Suprapubic skin (tissue), 4 donors: ENCODE measurements around the gene SMAD4. TPM values are rescaled to one million over a fixed set of nuclear protein-coding genes. Genes with fewer than 3 reads are reported as not detected.

ENCODE experiments used
- DNase-seq, 2 donors: peaks; one replicate each; pipeline ENCODE4 v3.0.0-alpha.2; 2019; ENCODE audit warnings: low spot score in 2 of 2
- H3K27ac ChIP-seq: fragments of 200-600 bp; sonication (generic); one replicate; pipeline ENCODE4 v1.5.1; 2019
- H3K27me3 ChIP-seq: fragments of 200-600 bp; sonication (generic); one replicate; pipeline ENCODE4 v1.5.1; 2019
- H3K36me3 ChIP-seq: fragments of 200-600 bp; sonication (generic); one replicate; pipeline ENCODE4 v1.5.1; 2019
- H3K4me1 ChIP-seq: fragments of 200-600 bp; sonication (generic); one replicate; pipeline ENCODE4 v1.5.1; 2019
- H3K4me3 ChIP-seq: fragments of 200-600 bp; sonication (generic); one replicate; pipeline ENCODE4 v1.5.1; 2019; ENCODE audit warnings: mild to moderate bottlenecking
- H3K9me3 ChIP-seq: fragments of 200-600 bp; sonication (generic); one replicate; pipeline ENCODE4 v1.5.1; 2019
- EP300 ChIP-seq: sonication (generic); formaldehyde crosslinking; IDR thresholded peaks from one replicate; pipeline ENCODE4 v1.6.1; 2017; ENCODE audit warnings: antibody characterized with exemption
- POLR2A ChIP-seq, 2 donors: fragments of 450-650 bp; IDR thresholded peaks; one replicate each; pipeline ENCODE4 v1.6.1; 2017; ENCODE audit warnings: antibody characterized with exemption in 2 of 2, mild to moderate bottlenecking in 2 of 2, moderate library complexity in 2 of 2
- POLR2AphosphoS5 ChIP-seq, 3 donors: sonication (generic); formaldehyde crosslinking; IDR thresholded peaks; one replicate each; pipeline ENCODE4 v1.6.1; 2017; ENCODE audit warnings: antibody characterized with exemption in 3 of 3
- WGBS: methylation state at CpG from one replicate; pipeline ENCODE4 v1.1.5; 2018; 5-methylcytosine and 5-hydroxymethylcytosine counted together
- total RNA-seq, 4 donors: library from RNA; depleted of rRNA; stranded (reverse); fragments of >200 nt; gene quantifications; one replicate each; pipeline ENCODE4 v1.1.0, GENCODE V29; 2016
- TF ChIP-seq, protein P1 (sequence below), 2 donors: fragments of 200-600 bp in 1 of 2; fragments of 450-650 bp in 1 of 2; sonication (generic) in 1 of 2; IDR thresholded peaks; one replicate each; pipeline ENCODE4 v1.5.1; 2016 to 2019; ENCODE audit warnings: antibody characterized with exemption in 2 of 2, mild to moderate bottlenecking in 1 of 2, moderate library complexity in 1 of 2

Gene SMAD4
- total RNA-seq, 4 donors from 2014 or later: 58.9 to 112 (median 99.7) TPM

DNA sequence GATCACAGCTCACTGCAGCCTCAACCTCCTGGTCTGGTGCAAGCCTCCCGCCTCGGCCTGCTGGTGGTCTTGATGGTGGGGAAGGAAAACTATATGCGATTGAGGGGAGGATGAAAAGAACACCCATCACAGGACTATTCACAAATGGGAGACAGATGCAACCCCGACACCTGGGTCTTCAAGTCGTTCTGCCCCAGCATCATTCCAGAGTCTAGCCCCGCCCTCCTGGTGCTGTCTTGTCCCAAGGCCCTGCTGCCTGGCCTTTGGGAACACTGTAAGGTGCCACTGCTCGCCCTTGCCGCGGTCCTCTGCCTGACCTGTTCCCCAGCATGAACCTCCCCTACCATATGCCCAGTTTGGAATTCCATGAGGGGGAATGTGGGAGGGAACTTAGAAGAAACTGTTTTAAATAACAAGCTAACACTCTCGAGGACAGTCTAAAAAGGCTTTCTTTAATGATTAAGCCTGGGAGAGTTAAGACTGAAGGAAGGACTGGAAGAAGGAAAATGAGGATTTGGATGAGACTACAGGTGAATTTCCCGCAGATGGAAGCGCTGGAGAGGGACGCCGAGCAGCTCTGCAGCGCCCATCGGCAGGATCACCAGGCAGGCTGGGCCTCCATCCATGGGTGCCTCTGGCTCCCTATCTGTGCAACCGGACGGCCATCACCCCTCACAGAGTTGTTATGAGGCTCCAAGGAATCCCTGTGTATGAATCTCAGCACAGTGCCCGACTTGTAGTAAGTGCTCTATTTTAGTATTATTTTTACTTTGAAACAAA lies 92.4 kb downstream of the SMAD4 start:
- H3K27ac ChIP-seq: no peak overlapping the region
- H3K27me3 ChIP-seq: no peaks in the 10 kb centered on the region
- H3K36me3 ChIP-seq: no peaks in the 10 kb centered on the region
- TF ChIP-seq POLR2A (IDR thresholded peaks at IDR 0.05) (no peak), POLR2AphosphoS5 (IDR thresholded peaks at IDR 0.05) (no peak), EP300 (no peak)
- TF ChIP-seq, protein P1, sequence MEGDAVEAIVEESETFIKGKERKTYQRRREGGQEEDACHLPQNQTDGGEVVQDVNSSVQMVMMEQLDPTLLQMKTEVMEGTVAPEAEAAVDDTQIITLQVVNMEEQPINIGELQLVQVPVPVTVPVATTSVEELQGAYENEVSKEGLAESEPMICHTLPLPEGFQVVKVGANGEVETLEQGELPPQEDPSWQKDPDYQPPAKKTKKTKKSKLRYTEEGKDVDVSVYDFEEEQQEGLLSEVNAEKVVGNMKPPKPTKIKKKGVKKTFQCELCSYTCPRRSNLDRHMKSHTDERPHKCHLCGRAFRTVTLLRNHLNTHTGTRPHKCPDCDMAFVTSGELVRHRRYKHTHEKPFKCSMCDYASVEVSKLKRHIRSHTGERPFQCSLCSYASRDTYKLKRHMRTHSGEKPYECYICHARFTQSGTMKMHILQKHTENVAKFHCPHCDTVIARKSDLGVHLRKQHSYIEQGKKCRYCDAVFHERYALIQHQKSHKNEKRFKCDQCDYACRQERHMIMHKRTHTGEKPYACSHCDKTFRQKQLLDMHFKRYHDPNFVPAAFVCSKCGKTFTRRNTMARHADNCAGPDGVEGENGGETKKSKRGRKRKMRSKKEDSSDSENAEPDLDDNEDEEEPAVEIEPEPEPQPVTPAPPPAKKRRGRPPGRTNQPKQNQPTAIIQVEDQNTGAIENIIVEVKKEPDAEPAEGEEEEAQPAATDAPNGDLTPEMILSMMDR (IDR thresholded peaks at IDR 0.05): no peak
- H3K4me3 ChIP-seq: no peak overlapping the region
- no peak for DNase-seq
- no peaks in the 10 kb centered on the region for H3K9me3 ChIP-seq
- H3K4me1 ChIP-seq: no peaks in the 10 kb centered on the region
- 89% methylated on average over 19 of the region's 19 CpGs for WGBS

- no peaks in the 10 kb centered on the region for H3K27me3 ChIP-seq
Observed at GRCh38 chr18:51123046-51123395, 93.0 kb downstream of the SMAD4 start.

GRCh38 chr18:51123481-51123880 lies 93.5 kb downstream of the SMAD4 start:
- Histone ChIP-seq H3K36me3 (no peaks in the 10 kb centered on the region), H3K4me3 (no peak overlapping the region), H3K9me3 (no peaks in the 10 kb centered on the region), H3K4me1 (no peaks in the 10 kb centered on the region), H3K27ac (no peak overlapping the region), H3K27me3 (no peaks in the 10 kb centered on the region)
- no peak for DNase-seq
- no peak for TF ChIP-seq EP300
- WGBS: 95% methylated on average over 10 of the region's 10 CpGs

More at GRCh38 chr18:51123046-51123395, 93.0 kb downstream of the SMAD4 start:
- no peaks in the 10 kb centered on the region for H3K4me1 ChIP-seq
- TF ChIP-seq POLR2AphosphoS5 (IDR thresholded peaks at IDR 0.05): no peak
- TF ChIP-seq, protein P1 (IDR thresholded peaks at IDR 0.05): no peak
- TF ChIP-seq EP300: no peak
- no peak for TF ChIP-seq POLR2A (IDR thresholded peaks at IDR 0.05)
- no peak for DNase-seq
- no peaks in the 10 kb centered on the region for H3K36me3 ChIP-seq
- WGBS: 96% methylated on average over 7 of the region's 7 CpGs
- no peak overlapping the region for H3K27ac ChIP-seq
- no peak overlapping the region for H3K4me3 ChIP-seq
- H3K9me3 ChIP-seq: no peaks in the 10 kb centered on the region

DNA sequence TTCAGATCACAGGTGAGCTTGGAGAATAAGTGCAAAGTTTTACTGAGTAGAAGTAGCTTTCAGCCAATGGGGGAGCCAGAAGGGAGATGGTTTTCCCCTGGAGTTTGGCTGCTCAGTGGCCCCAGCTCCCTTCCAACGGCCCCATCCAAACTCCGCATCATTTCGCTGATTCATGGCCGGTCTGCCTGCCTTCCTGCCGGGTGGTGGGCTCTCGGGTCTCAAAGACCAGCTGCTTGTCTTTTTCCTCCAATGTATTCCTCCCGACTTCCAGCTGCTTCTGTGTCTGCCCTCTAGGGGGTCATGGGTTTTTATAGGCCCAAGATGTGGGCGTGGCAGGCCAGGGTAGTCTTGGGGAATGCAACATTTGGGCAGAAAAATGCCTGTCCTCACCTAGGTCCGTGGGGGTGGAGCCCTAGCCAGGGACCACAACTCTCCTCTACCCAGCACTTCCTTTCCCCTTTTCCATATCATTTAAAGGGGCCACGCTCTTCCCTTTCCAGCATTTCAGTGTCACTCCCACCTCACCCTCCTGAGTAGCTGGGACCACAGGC lies 94.0 kb downstream of the SMAD4 start:
- TF ChIP-seq POLR2AphosphoS5 (IDR thresholded peaks at IDR 0.05) (no peak), POLR2A (IDR thresholded peaks at IDR 0.05) (no peak), EP300 (no peak)
- TF ChIP-seq, protein P1 (IDR thresholded peaks at IDR 0.05): no peak
- WGBS: 80% methylated on average over 10 of the region's 10 CpGs
- Histone ChIP-seq H3K9me3 (no peaks in the 10 kb centered on the region), H3K27ac (no peak overlapping the region), H3K36me3 (no peaks in the 10 kb centered on the region), H3K4me1 (no peaks in the 10 kb centered on the region), H3K4me3 (no peak overlapping the region), H3K27me3 (no peaks in the 10 kb centered on the region)
- no peak for DNase-seq

- WGBS: 89% methylated on average over 2 of the region's 2 CpGs
- no peak for DNase-seq
- TF ChIP-seq POLR2AphosphoS5 (IDR thresholded peaks at IDR 0.05) (no peak), EP300 (no peak)
- TF ChIP-seq, protein P1 (IDR thresholded peaks at IDR 0.05): no peak
Observed at GRCh38 chr18:51125976-51126375, 96.0 kb downstream of the SMAD4 start.

More at GRCh38 chr18:51125976-51126375, 96.0 kb downstream of the SMAD4 start:
- no peaks in the 10 kb centered on the region for H3K4me1 ChIP-seq
- H3K36me3 ChIP-seq: no peaks in the 10 kb centered on the region
- H3K4me3 ChIP-seq: no peak overlapping the region
- H3K27me3 ChIP-seq: no peaks in the 10 kb centered on the region
- H3K9me3 ChIP-seq: no peaks in the 10 kb centered on the region
- H3K27ac ChIP-seq: no peak overlapping the region
